ES-I3 (cell line): ENCODE data around the gene HLF.

Experiments used
- H3K36me3 ChIP-seq: 2 replicates; pipeline ENCODE4 v1.6.1; 2013; ENCODE audit warnings: mild to moderate bottlenecking, low read length, control low read depth, moderate library complexity; ENCODE audit not compliant: insufficient read depth
- H3K4me1 ChIP-seq: 2 replicates; pipeline ENCODE4 v1.6.1; 2013; ENCODE audit warnings: mild to moderate bottlenecking, control low read depth, low read length; ENCODE audit not compliant: insufficient read depth
- H3K9ac ChIP-seq: 2 replicates; pipeline ENCODE4 v1.6.1; 2013; ENCODE audit warnings: low read depth, mild to moderate bottlenecking, low read length, moderate library complexity
- H3K9me3 ChIP-seq: 2 replicates; pipeline ENCODE4 v1.6.1; 2013; ENCODE audit warnings: mild to moderate bottlenecking, low read length, moderate library complexity; ENCODE audit not compliant: control insufficient read depth, insufficient read depth

The HLF gene

DNA sequence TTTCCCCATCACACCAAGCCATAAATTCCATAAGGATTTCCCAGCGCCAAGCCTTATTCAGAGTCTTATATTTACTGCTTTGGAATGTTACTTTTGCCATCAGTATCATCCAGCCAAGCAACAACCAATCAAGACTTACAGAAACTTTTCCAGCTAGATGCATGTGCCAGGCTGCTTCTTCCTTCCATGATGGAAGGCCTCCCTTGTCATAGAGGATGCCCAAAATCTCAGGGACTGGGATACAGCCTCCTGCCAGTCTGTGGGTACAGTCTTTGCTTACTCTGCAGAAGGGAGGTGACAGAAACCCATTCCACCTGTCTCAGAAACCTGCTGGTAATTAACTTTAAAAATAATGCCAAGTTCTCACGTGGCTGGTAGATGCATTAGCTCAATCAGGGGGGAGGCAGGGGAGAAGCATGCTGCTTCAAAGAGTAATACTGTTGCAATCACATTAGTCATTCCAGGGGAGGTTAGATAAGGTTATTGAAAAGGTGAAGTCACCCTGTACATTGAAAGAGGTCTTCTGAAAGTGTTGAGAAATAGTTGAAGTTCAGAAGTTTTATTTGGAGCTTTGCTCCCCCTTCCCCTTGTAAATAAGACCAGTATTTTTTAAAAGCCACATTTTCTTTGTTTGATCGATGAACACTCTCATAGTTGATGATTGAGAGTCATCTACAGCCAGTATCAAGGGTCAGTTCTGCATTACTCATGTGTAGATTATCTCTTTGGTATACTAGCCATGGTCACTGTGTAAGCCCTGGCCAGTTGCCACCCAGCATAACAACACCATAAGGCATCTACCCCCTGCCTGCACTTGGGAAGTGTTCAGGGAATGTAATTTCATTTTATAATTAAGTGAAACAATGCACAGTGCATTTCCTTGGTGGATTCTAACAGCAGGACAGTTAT is 22.2 kb downstream of the HLF start:
- no peaks in the 10 kb centered on the region for H3K36me3 ChIP-seq
- no peaks in the 10 kb centered on the region for H3K4me1 ChIP-seq
- no peak overlapping the region for H3K9ac ChIP-seq
- no peaks in the 10 kb centered on the region for H3K9me3 ChIP-seq

- Histone ChIP-seq H3K36me3 (no peaks in the 10 kb centered on the region), H3K9ac (no peak overlapping the region), H3K4me1 (no peaks in the 10 kb centered on the region), H3K9me3 (no peaks in the 10 kb centered on the region)
Observed at GRCh38 chr17:55288356-55289105, 23.8 kb downstream of the HLF start.

GRCh38 chr17:55289106-55289446 is 24.3 kb downstream of the HLF start:
- Histone ChIP-seq H3K9ac (no peak overlapping the region), H3K36me3 (no peaks in the 10 kb centered on the region), H3K4me1 (no peaks in the 10 kb centered on the region), H3K9me3 (no peaks in the 10 kb centered on the region)

DNA sequence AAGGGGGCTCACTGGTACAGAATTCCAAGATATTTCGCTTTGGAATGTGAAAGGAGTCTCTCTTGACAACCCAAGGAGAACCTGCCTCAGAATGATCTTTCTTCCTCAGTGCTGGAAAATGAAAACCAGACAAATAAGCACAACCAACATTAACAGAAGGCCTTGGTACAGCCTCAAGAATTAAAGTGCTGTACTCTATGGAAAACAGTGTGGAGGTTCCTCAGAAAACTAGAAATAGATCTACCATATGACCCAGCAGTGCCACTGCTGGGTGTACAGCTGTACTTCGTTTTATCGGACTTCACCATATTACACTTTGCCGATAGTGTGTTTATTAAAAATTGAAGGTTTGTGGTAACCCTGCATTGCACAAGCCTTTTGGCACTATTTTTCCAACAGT is 25.2 kb downstream of the HLF start:
- Histone ChIP-seq H3K9me3 (no peaks in the 10 kb centered on the region), H3K9ac (no peak overlapping the region), H3K36me3 (no peaks in the 10 kb centered on the region), H3K4me1 (no peaks in the 10 kb centered on the region)

GRCh38 chr17:55290492-55291113 is 25.8 kb downstream of the HLF start:
- Histone ChIP-seq H3K4me1 (no peaks in the 10 kb centered on the region), H3K36me3 (no peaks in the 10 kb centered on the region), H3K9ac (no peak overlapping the region), H3K9me3 (no peaks in the 10 kb centered on the region)

DNA sequence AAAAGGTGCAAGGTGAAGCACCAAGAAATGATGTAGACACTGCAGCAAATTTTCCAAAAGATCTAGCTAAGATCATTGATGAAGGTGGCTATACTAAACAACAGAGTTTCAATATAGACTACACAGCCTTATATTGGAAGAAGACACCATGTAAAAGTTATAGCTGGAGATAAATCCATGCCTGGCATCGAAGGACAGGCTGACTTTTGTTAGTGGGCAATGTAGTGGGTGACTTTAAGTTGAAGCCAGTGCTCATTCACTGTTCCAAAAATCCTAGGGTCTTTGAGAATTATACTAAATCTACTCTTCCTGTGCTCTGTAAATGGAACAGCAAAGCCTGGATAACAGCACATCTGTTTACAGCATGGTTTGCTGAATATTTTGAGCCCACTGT is 26.4 kb downstream of the HLF start:
- Histone ChIP-seq H3K9ac (no peak overlapping the region), H3K4me1 (no peaks in the 10 kb centered on the region), H3K9me3 (no peaks in the 10 kb centered on the region), H3K36me3 (no peaks in the 10 kb centered on the region)

DNA sequence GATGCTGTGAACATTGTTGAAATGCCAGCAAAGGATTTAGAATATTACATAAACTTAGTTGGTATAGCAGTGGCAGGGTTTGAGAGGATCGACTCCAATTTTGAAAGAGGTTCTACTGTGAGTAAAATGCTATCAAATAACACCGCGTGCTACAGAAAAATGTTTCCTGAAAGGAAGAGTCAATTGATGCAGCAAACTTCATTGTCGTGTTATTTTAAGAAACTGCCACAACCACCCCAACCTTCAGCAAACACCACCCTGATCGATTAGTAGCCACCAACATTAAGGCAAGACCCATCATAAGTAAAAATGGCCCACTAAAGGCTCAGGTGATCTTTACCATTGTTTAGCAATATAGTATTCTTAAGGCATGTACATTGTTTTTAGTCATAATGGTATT is 27.3 kb downstream of the HLF start:
- no peaks in the 10 kb centered on the region for H3K4me1 ChIP-seq
- no peak overlapping the region for H3K9ac ChIP-seq
- H3K9me3 ChIP-seq: no peaks in the 10 kb centered on the region
- H3K36me3 ChIP-seq: no peaks in the 10 kb centered on the region

DNA sequence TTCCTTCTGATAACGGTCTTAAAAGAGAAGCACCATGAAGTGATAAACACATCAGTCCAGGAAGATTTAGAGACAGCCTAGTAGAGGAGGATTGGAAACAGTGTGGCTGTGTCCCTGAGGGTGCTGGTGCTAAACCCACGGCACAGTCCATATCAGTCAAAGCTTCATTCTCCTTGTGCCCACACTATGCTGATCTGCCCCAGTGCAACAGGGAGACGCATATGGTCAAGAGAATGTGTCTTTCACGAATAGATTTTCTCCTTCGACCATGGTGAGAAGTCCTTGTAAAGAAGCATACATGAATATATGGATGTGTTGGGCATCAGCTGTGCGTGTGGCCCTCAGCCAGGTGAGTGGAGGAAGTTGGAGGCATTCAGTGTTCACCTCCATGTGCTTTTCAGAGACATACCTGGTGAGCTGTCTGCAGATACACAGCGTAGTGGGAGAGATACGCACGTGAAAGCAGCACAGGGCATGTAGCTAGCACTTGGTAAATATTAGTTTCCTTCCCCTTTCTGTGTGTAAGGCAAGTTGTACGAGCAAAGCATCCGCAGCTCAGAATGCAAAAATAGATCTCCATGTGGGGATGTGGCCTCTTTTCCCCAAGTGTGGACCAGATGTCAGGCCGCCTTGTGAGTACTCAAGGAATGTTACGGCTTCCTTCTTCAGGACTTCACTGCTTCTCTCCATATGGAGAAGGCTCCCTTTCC is 29.4 kb downstream of the HLF start:
- Histone ChIP-seq H3K36me3 (no peaks in the 10 kb centered on the region), H3K4me1 (no peaks in the 10 kb centered on the region), H3K9ac (no peak overlapping the region), H3K9me3 (no peaks in the 10 kb centered on the region)

DNA sequence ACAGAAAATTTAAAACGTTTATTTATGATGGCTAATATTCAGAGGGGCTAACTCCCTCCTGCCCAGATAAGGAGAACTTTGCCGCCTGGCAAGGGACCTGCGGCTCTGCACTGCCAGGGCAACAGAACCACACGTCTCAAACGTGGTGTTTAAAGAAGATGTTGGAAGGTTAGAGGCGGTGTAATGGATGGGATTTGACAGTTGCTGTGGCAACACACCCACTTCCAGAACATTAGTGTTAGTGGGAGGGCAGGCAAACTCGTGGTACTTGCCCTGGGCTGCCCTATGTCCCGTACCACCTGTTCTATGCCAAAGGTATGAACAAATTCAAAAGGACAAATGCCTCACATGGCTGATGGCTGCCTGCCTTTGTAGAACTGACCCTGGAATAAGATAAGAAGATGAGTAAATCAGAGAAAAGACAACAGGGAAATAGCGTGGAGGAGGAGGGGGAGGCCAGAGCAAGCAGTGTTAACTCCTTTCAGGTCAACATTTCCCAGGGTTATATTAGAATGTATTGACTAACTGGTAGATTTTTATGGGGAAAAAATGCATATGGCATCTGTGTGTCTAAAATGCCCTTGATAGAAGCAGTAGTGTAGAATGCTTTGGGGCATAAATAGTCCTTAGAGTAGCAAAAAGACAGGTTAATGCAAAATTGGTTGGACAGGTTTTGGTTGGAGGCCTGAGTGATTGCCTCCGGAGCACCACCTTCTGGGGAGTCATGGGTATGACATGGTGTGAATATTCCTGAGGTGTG is 30.8 kb downstream of the HLF start:
- Histone ChIP-seq H3K4me1 (no peaks in the 10 kb centered on the region), H3K9ac (no peak overlapping the region), H3K36me3 (no peaks in the 10 kb centered on the region), H3K9me3 (no peaks in the 10 kb centered on the region)

DNA sequence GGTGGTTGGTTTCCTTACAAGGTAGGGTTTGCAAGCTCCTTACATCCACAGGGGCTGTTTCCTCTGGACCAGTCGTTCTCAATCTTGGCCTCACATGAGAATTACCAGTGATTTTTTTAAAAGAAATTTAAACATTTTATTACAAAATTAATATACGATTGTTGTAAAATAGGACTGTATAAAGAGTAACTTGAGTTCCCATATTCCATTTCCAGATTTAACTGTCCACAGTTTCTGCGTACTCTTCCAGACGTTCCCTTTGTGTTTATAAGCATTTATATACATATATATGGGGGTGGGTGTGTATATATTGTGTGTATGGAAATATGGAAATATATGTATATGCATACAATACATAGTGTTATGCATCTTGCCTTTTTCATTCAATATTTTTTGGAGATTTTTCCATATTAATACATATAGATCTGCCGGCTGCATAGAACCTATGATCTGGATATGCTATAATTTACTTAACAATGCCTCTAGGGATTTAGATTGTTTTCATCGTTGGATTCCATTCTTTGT is 31.5 kb downstream of the HLF start:
- Histone ChIP-seq H3K9ac (no peak overlapping the region), H3K4me1 (no peaks in the 10 kb centered on the region), H3K9me3 (no peaks in the 10 kb centered on the region), H3K36me3 (no peaks in the 10 kb centered on the region)

- H3K4me1 ChIP-seq: no peaks in the 10 kb centered on the region
- H3K9ac ChIP-seq: no peak overlapping the region
- no peaks in the 10 kb centered on the region for H3K9me3 ChIP-seq
Observed at GRCh38 chr17:55296699-55297098, 31.9 kb downstream of the HLF start.

DNA sequence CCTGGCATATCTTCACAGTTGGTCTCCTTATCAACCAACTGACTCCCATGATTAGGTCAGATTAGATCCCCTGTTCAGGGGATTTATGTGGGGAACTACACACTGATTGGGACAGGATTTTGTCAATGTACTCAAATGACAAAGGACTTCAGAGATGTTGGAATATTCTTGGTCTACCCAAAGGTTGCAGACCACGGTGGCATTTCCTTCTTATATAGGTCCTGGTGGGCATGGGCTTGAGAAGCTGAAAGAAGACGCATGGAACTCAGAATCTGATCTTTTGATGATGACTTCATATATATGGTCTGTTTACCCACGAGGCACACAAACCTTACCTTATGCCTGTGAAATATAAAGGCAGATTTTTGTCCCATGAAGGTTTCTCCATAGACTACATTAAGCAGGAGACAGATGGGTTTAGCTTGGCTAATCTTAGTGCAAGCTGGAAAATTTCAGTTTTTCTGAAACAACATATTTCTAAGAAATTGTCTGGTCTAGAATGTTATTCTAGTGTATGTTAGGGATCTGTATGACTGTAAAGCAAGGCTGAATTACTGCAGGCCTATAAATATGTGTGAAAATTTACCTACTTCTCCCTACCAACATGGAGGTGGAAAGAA is 33.5 kb downstream of the HLF start:
- H3K9me3 ChIP-seq: no peaks in the 10 kb centered on the region
- H3K4me1 ChIP-seq: no peaks in the 10 kb centered on the region
- no peaks in the 10 kb centered on the region for H3K36me3 ChIP-seq
- H3K9ac ChIP-seq: no peak overlapping the region

More at GRCh38 chr17:55296699-55297098, 31.9 kb downstream of the HLF start:
- H3K36me3 ChIP-seq: no peaks in the 10 kb centered on the region

GRCh38 chr17:55299162-55299838 is 34.5 kb downstream of the HLF start:
- Histone ChIP-seq H3K36me3 (no peaks in the 10 kb centered on the region), H3K4me1 (no peaks in the 10 kb centered on the region), H3K9me3 (no peaks in the 10 kb centered on the region), H3K9ac (no peak overlapping the region)
